ENCODE measurements around the gene SLC7A8.

GRCh38 chr14:23177181-23177580, 6.3 kb downstream of the SLC7A8 start:
- no peak for TF ChIP-seq CTCF (IDR thresholded peaks at IDR 0.05)
- no peak for TF ChIP-seq POLR2AphosphoS5 (IDR thresholded peaks at IDR 0.05)

Measured in breast epithelium (tissue), 3 donors.